HepG2 (cell line): ENCODE data around the gene EFEMP2. TPM values are rescaled to one million over a fixed set of nuclear protein-coding genes. Genes with fewer than 3 reads are reported as not detected.

Source experiments
- DBP ChIP-seq: sonication (generic); formaldehyde crosslinking; IDR thresholded peaks from 2 replicates; pipeline ENCODE4 v1.4.0; 2020; ENCODE audit warnings: missing genetic modification reagents; ENCODE audit errors: not compliant biosample characterization
- GFI1 ChIP-seq: sonication (generic); formaldehyde crosslinking; IDR thresholded peaks from 2 replicates; pipeline ENCODE4 v1.5.0; 2020; ENCODE audit warnings: missing genetic modification reagents, mild to moderate bottlenecking, borderline replicate concordance
- HMGA1 ChIP-seq: sonication (generic); formaldehyde crosslinking; conservative IDR thresholded peaks from 2 replicates; pipeline ENCODE4 v1.4.0; 2020; ENCODE audit warnings: missing genetic modification reagents
- HNRNPL ChIP-seq: fragments of 200-400 bp; formaldehyde crosslinking; IDR thresholded peaks from 2 replicates; pipeline ENCODE4 v1.6.1; 2017; ENCODE audit warnings: mild to moderate bottlenecking, low read depth, low read length
- MTERF4 ChIP-seq: sonication (generic); formaldehyde crosslinking; IDR thresholded peaks from 2 replicates; pipeline ENCODE4 v1.8.0; 2023; ENCODE audit warnings: mild to moderate bottlenecking, missing genetic modification reagents
- NCOA5 ChIP-seq: sonication (generic); formaldehyde crosslinking; IDR thresholded peaks from 2 replicates; pipeline ENCODE4 v1.4.0; 2020; ENCODE audit warnings: missing genetic modification reagents
- NFE2L2 ChIP-seq: fragments of 150-350 bp; IDR thresholded peaks from 2 replicates; pipeline ENCODE4 v1.6.1; 2014; ENCODE audit warnings: low read length
- NR2F1 ChIP-seq, 2 experiments: fragments of 450-650 bp in 1 of 2; formaldehyde crosslinking in 1 of 2; IDR thresholded peaks; 2 replicates each; pipeline versions ENCODE4 v1.5.0 to v1.6.1; 2016 to 2020; ENCODE audit warnings: mild to moderate bottlenecking in 1 of 2, missing compliant biosample characterization in 1 of 2, missing genetic modification reagents in 1 of 2, moderate library complexity in 1 of 2
- PHF8 ChIP-seq: sonication (generic); formaldehyde crosslinking; IDR thresholded peaks from 2 replicates; pipeline ENCODE4 v1.5.0; 2020; ENCODE audit warnings: missing genetic modification reagents
- POLR2AphosphoS5 ChIP-seq: IDR thresholded peaks from 2 replicates; pipeline ENCODE4 v1.6.1; 2012; ENCODE audit warnings: low read depth, low read length
- PRDM15 ChIP-seq: sonication (generic); formaldehyde crosslinking; IDR thresholded peaks from 2 replicates; pipeline ENCODE4 v1.4.0; 2020; ENCODE audit warnings: missing genetic modification reagents
- SRY ChIP-seq: sonication (generic); formaldehyde crosslinking; IDR thresholded peaks from 2 replicates; pipeline ENCODE4 v1.8.0; 2022; ENCODE audit warnings: mild to moderate bottlenecking, missing genetic modification reagents
- THRA ChIP-seq: sonication (generic); formaldehyde crosslinking; IDR thresholded peaks from 2 replicates; pipeline ENCODE4 v1.4.0; 2020; ENCODE audit warnings: missing genetic modification reagents, borderline replicate concordance
- ZFAT ChIP-seq: sonication (generic); formaldehyde crosslinking; conservative IDR thresholded peaks from 2 replicates; pipeline ENCODE4 v1.8.1; 2023; ENCODE audit warnings: missing genetic modification reagents, inconsistent platforms
- ZFP36L2 ChIP-seq: sonication (generic); formaldehyde crosslinking; IDR thresholded peaks from 2 replicates; pipeline ENCODE4 v1.4.0; 2020; ENCODE audit warnings: missing genetic modification reagents
- ZNF543 ChIP-seq: sonication (generic); formaldehyde crosslinking; IDR thresholded peaks from 2 replicates; pipeline ENCODE4 v1.4.0; 2020; ENCODE audit warnings: mild to moderate bottlenecking, missing genetic modification reagents
- ZNF550 ChIP-seq: sonication (generic); formaldehyde crosslinking; IDR thresholded peaks from 2 replicates; pipeline ENCODE4 v1.4.0; 2020; ENCODE audit warnings: mild to moderate bottlenecking, missing genetic modification reagents, borderline replicate concordance
- ZNF672 ChIP-seq: sonication (generic); formaldehyde crosslinking; IDR thresholded peaks from 2 replicates; pipeline ENCODE4 v1.8.1; 2022; ENCODE audit warnings: missing genetic modification reagents
- polyA plus RNA-seq, 8 experiments: library from polyadenylated mRNA; depleted of rRNA in 3 of 8; stranded (reverse) in 7 of 8; unstranded in 1 of 8; fragments of >200 nt; fragmentation: Illumina TruSeq in 4 of 8; extraction: Trizol in 4 of 8; gene quantifications; 2 replicates each; pipeline versions ENCODE4 v1.2.1 to v1.2.3, GENCODE V29; 2011 to 2016; ENCODE audit warnings: low read depth in 4 of 8, missing spikeins in 1 of 8, mixed read lengths in 1 of 8; ENCODE audit not compliant: insufficient read depth in 1 of 8
- total RNA-seq, 5 experiments: library from RNA; depleted of rRNA; stranded (reverse); fragments of >200 nt; fragmentation: Illumina TruSeq; extraction: Trizol; gene quantifications; 2 replicates each; pipeline ENCODE4 v1.2.3, GENCODE V29; 2016; ENCODE audit warnings: low read depth in 1 of 5

EFEMP2 gene
- total and polyA plus RNA-seq, 2 of the 13 experiments (the other 11 are each of a cell fraction or from before 2014, with no cell fraction given), result 7.4 to 29.7 TPM

GRCh38 chr11:65857853-65858680 lies 14.5 kb downstream of the EFEMP2 start, which contains the start of gene CFL1 (continued):
- TF ChIP-seq DBP (CRISPR knock-in tag), result no peak
- TF ChIP-seq PRDM15 (CRISPR knock-in tag), result no peak
- no peak for TF ChIP-seq ZFP36L2 (CRISPR knock-in tag)
- TF ChIP-seq HMGA1 (CRISPR knock-in tag), result no peak
- TF ChIP-seq POLR2AphosphoS5, result peak; percentile 98
- TF ChIP-seq MTERF4 (CRISPR knock-in tag), result no peak; the same call in 1 of the 2 replicates
- no peak for TF ChIP-seq ZFAT (CRISPR knock-in tag)
- no peak for TF ChIP-seq ZNF672 (CRISPR knock-in tag)
- TF ChIP-seq SRY (CRISPR knock-in tag), result peak; percentile 87
- TF ChIP-seq GFI1, result no peak; the same call in 1 of the 2 replicates
- peak; percentile 72; the same call in 1 of the 2 replicates for TF ChIP-seq ZNF543 (CRISPR knock-in tag)
- TF ChIP-seq THRA (CRISPR knock-in tag), result peak; percentile 50; the same call in 1 of the 2 replicates
- no peak for TF ChIP-seq NR2F1 (CRISPR knock-in tag; IDR thresholded peaks at IDR 0.05)
- no peak for TF ChIP-seq HNRNPL
- TF ChIP-seq NCOA5 (CRISPR knock-in tag), result no peak
- TF ChIP-seq ZNF550, result no peak
- peak; percentile 82 for TF ChIP-seq PHF8 (CRISPR knock-in tag)
- TF ChIP-seq NFE2L2, result no peak
